Nephron progenitor cell (in vitro differentiated cells): ENCODE measurements around the gene SLC16A10.

ENCODE experiments used
- DNase-seq: peaks from one replicate; pipeline ENCODE4 v3.0.0; 2021
- H3K27ac Mint-ChIP-seq: 2 replicates; pipeline ENCODE4 v1.8.0; 2021; ENCODE audit warnings: mild to moderate bottlenecking, moderate library complexity, mixed read lengths
- H3K27me3 Mint-ChIP-seq: 2 replicates; pipeline ENCODE4 v1.8.0; 2021; ENCODE audit warnings: mild to moderate bottlenecking, low read depth, mixed read lengths; ENCODE audit not compliant: poor library complexity
- H3K36me3 Mint-ChIP-seq: 2 replicates; pipeline ENCODE4 v1.8.0; 2021; ENCODE audit warnings: low read depth, mixed read lengths
- H3K4me1 Mint-ChIP-seq: 2 replicates; pipeline ENCODE4 v1.8.0; 2021; ENCODE audit warnings: mixed read lengths
- H3K4me3 Mint-ChIP-seq: 2 replicates; pipeline ENCODE4 v1.8.0; 2021; ENCODE audit warnings: mild to moderate bottlenecking, moderate library complexity, mixed read lengths
- H3K9me3 Mint-ChIP-seq: 2 replicates; pipeline ENCODE4 v1.8.0; 2021; ENCODE audit warnings: mild to moderate bottlenecking, moderate library complexity, mixed read lengths
- TF ChIP-seq, protein P1 (sequence below): fragments of 200-600 bp; sonication (generic); IDR thresholded peaks from 2 replicates; pipeline ENCODE4 v1.5.0; 2021; ENCODE audit warnings: antibody characterized with exemption

The SLC16A10 gene

DNA sequence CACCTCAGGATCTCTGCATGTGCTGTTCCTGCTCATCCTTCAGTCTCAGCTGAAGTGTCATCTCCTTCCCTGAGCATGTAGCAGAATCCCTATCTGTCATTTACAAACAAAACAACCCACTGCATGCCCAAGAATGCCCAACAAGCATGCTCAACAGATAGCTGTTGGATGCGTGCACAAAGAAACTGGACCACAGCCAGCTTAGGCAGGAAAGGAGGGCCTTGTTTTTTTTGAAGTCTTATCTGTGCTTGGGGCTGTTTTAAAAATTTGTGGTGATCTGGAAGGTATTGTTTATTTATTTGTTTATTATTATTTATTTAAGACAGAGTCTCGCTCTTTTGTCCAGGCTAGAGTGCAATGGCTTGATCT, 18.5 kb upstream of the SLC16A10 start:
- TF ChIP-seq, protein P1, sequence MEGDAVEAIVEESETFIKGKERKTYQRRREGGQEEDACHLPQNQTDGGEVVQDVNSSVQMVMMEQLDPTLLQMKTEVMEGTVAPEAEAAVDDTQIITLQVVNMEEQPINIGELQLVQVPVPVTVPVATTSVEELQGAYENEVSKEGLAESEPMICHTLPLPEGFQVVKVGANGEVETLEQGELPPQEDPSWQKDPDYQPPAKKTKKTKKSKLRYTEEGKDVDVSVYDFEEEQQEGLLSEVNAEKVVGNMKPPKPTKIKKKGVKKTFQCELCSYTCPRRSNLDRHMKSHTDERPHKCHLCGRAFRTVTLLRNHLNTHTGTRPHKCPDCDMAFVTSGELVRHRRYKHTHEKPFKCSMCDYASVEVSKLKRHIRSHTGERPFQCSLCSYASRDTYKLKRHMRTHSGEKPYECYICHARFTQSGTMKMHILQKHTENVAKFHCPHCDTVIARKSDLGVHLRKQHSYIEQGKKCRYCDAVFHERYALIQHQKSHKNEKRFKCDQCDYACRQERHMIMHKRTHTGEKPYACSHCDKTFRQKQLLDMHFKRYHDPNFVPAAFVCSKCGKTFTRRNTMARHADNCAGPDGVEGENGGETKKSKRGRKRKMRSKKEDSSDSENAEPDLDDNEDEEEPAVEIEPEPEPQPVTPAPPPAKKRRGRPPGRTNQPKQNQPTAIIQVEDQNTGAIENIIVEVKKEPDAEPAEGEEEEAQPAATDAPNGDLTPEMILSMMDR, result no peak

DNA sequence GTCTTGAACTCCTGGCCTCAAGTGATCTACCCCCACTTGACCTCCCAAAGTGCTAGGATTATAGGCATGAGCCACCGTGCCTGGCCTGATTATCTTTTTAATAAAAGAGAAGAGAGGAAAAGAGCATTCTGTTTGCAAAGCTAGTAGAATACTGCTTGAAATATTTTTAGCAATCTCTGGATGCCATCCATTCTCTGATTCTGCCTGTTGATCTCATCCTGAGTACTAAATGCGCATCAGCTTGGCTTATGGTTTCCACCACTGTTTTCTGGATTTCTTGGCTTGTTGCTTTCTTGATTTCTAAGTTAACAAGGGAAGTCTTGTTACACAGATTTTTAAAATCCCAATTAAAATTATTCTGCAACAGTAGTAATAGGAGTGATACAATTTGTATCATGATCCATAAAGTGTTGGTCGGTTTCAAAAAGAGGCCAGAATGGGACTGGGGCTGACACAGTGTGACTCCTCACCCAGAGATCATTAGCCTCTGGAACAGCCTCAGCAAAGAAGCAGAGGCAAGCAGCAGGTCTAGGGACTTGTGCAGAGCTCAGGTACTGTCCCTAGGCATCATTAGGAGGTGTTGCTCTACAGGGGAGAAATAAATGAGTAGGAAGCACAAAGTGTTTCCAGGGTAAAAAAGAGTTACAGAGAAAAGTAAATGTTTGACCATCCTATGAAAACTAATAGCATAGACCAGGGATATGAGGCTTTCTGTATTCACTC, 17.8 kb upstream of the SLC16A10 start:
- no peaks in the 10 kb centered on the region for H3K36me3 Mint-ChIP-seq
- H3K27me3 Mint-ChIP-seq, result peaks cover 32% of the 10 kb centered on the region
- no peaks in the 10 kb centered on the region for H3K4me1 Mint-ChIP-seq
- H3K4me3 Mint-ChIP-seq, result no peak overlapping the region
- DNase-seq, result no peak
- TF ChIP-seq, protein P1, result no peak
- no peak overlapping the region for H3K27ac Mint-ChIP-seq
- peaks cover 7% of the 10 kb centered on the region for H3K9me3 Mint-ChIP-seq

More for the DNA sequence above, 18.5 kb upstream of the SLC16A10 start:
- H3K36me3 Mint-ChIP-seq, result no peaks in the 10 kb centered on the region
- H3K4me1 Mint-ChIP-seq, result no peaks in the 10 kb centered on the region
- H3K4me3 Mint-ChIP-seq, result no peak overlapping the region
- DNase-seq, result no peak
- peaks cover 13% of the 10 kb centered on the region for H3K9me3 Mint-ChIP-seq
- peaks cover 25% of the 10 kb centered on the region for H3K27me3 Mint-ChIP-seq
- H3K27ac Mint-ChIP-seq, result no peak overlapping the region

DNA sequence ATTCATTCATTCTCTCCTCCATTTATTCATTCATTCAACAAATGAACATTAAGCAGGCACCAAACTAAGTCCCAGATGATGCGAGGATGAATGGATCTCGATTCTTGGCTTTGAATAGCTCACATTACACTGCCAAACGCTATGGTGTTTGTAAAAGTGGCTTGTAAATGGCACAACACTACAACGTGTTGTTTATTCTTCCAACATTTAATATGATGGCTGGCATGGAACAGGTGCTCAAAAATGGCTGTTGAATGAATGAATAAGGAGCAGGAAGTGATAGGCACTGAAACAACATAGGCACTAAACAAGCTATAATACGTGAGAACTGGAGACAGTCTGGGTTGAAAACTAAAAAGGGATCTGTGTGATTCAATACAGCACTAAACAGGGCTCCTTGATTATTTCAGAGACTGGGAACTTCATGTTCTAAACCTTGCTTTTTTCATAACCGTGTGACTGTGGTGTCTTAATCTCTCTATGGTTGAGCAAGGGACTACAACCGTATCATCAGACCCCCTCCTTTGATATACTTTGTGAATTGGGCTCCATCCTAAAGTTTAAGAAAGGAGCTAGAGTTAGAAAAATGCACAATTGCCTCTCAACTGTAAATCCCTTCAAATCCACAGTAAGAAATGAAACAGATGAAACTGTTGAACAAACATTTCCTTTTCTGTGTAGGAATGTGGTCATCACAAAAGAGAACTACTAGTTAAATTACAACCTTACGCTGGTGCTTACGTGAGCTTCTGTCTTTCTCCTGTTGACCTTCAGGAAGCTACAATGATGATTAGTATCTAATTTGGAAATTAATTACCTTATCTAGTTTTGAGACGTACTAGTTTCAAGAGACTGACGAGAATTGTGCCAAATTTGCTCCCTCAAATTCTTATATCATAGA, 16.9 kb upstream of the SLC16A10 start:
- Mint-ChIP-seq H3K9me3 (peaks cover under 1% of the 10 kb centered on the region), H3K27ac (no peak overlapping the region), H3K4me3 (no peak overlapping the region), H3K36me3 (no peaks in the 10 kb centered on the region), H3K27me3 (peaks cover 40% of the 10 kb centered on the region), H3K4me1 (no peaks in the 10 kb centered on the region)
- TF ChIP-seq, protein P1, result no peak
- DNase-seq, result no peak

DNA sequence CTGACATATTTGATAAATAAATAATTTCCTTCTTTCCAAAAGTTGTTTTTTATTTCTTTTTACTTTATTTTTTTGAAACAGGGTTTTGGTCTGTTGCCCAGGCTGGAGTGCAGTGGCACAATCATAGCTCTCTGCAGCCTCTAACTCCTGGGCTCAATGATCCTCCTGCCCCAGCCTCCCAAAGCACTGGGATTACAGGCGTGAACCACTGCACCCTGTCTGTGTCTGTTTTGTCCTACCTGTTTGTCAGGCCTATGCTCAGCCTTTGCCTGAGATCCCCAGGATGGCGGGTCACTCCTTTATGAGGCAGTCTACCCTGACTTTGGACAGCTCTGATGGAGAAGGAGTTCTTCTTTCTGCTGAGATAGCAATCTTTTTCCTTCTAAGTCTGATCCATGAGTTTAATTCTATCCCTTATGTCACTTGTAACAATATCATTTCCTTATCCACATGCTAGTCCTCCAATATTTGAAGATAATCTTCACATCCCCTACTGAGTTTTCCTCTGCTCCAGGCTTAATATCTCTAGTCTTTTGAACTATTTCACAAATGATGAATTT, 14.4 kb upstream of the SLC16A10 start:
- Mint-ChIP-seq H3K27ac (no peak overlapping the region), H3K4me1 (no peaks in the 10 kb centered on the region), H3K27me3 (peaks cover 36% of the 10 kb centered on the region), H3K9me3 (no peaks in the 10 kb centered on the region), H3K36me3 (no peaks in the 10 kb centered on the region), H3K4me3 (no peak overlapping the region)
- TF ChIP-seq, protein P1, result no peak
- no peak for DNase-seq

DNA sequence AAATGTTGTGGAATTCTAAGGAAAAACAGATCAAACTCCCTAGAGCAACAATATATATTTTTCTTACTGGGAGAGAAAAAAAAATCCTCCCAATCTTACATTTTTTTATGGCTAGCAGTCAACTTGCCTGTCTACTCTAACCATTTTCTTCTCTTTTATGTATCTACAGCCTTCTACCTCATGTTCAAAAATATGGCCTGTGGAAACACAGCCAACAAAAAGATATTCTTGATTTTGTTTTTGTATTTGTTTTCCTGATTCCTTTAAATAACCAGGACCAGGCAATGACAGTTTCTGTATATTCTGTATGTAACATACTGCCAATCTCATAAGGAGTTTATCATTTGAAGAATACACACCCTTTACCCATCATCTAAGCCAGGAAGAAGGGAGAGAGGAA, 13.0 kb upstream of the SLC16A10 start:
- H3K4me3 Mint-ChIP-seq, result no peak overlapping the region
- no peak overlapping the region for H3K27ac Mint-ChIP-seq
- H3K36me3 Mint-ChIP-seq, result no peaks in the 10 kb centered on the region
- DNase-seq, result no peak
- H3K9me3 Mint-ChIP-seq, result no peaks in the 10 kb centered on the region
- TF ChIP-seq, protein P1, result no peak
- H3K4me1 Mint-ChIP-seq, result no peaks in the 10 kb centered on the region
- peaks cover 39% of the 10 kb centered on the region for H3K27me3 Mint-ChIP-seq
